IPS-18c (cell line): ENCODE results near the gene LRCH3.
"Not testable (repeated sequence)": the region's sequence is repeated elsewhere in the genome, so short reads cannot be mapped to it uniquely, and the experiment has no call there.

Source experiments
- H3K4me3 ChIP-seq: 2 replicates; pipeline ENCODE4 v1.7.0; 2013; ENCODE audit warnings: low read depth, mild to moderate bottlenecking, low read length, moderate library complexity; ENCODE audit not compliant: insufficient read depth
- H3K9me3 ChIP-seq: one replicate; pipeline ENCODE4 v1.6.1; 2013; ENCODE audit warnings: mild to moderate bottlenecking, low read length, moderate library complexity; ENCODE audit not compliant: control insufficient read depth, insufficient read depth

The LRCH3 gene

GRCh38 chr3:197927578-197927977, 136.5 kb downstream of the LRCH3 start:
- not testable (repeated sequence) for H3K4me3 ChIP-seq, H3K9me3 ChIP-seq

GRCh38 chr3:197936819-197937384, 145.8 kb downstream of the LRCH3 start:
- Histone ChIP-seq H3K9me3 (no peaks in the 10 kb centered on the region), H3K4me3 (no peak overlapping the region)
